Stimulated activated CD4-positive, alpha-beta T cell treated with anti-CD3 and anti-CD28 coated beads, Interleukin-4, amount 100 ng/mL, for 1 hour (primary cell): ENCODE data around the gene SLC45A1.

Experiments used
- DNase-seq: peaks from one replicate; pipeline ENCODE4 v3.0.0-alpha.2; 2020

SLC45A1 gene

GRCh38 chr1:8312235-8313218 is 5.4 kb upstream of the SLC45A1 start:
- DNase-seq: no peak

DNA sequence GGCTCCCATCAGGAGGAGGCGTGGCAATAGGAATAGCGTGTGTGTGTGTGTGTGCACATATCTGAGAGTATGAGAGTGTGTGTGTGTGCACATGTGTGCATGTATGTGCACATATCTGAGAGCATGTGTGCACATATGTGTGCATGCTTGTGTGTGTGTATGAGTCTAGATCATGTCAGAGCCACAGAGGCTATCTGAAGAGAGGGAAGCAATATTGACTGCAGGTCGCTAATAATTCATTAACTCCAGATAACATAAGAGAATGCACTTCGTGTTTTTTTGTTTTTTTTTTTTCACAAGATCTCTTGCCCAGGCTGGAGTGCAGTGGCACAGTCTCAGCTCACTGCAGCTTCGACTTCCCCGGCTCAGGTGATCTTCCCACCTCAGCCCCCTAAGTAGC is 4.7 kb upstream of the SLC45A1 start:
- no peak for DNase-seq

- DNase-seq: peak; percentile 34
Measured at GRCh38 chr1:8314346-8315280, 3.3 kb upstream of the SLC45A1 start.

DNA sequence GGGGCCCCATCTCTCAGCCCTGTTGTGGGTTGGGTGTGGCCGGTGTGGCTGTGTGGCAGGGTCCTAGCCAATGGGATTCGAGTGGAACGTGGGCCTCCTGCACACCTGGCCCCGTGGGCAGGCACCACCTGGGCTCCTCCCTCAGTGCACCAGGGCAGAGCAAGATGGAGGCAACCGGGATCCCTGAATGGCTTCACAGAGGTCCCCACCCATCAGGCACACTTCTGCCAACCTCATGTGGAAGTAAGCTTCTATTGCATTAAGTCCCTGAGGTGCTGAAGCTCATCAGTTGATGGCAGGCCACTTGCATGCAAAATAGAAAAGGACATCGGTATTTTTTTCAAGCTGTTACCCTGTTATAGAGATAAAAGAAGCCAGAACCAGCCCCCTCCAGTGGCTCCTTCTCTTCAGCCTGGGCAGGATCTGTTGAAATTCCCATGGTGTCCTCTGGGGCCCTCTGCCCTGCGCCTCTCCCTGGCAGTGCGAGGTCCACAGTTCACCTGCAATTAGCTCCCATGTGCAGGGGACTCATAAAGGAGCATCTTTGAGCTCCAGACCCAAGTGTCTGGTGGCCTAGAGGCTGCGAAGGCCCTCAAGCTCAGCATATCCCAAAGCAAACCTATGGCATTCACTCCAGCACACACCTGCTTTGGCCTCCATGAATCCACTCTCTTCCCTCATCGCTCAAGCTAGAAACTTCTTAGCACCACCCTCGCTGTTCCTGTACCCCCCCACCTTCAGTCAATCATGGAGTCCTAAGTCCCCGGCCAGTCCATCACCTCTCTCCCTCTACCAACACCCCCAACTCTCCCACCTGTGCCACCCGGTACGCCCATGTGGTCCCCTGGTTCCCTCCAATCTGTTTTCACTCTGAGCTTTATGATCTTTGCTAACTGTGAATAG is 2.1 kb upstream of the SLC45A1 start:
- DNase-seq: no peak

- DNase-seq: no peak
Measured at GRCh38 chr1:8318436-8318835, 522 bp downstream of the SLC45A1 start.

GRCh38 chr1:8321612-8322011 is 3.7 kb downstream of the SLC45A1 start:
- no peak for DNase-seq

- no peak for DNase-seq
Measured at GRCh38 chr1:8323706-8324105, 5.8 kb downstream of the SLC45A1 start.

GRCh38 chr1:8324176-8324810 is 6.4 kb downstream of the SLC45A1 start:
- DNase-seq: no peak

DNA sequence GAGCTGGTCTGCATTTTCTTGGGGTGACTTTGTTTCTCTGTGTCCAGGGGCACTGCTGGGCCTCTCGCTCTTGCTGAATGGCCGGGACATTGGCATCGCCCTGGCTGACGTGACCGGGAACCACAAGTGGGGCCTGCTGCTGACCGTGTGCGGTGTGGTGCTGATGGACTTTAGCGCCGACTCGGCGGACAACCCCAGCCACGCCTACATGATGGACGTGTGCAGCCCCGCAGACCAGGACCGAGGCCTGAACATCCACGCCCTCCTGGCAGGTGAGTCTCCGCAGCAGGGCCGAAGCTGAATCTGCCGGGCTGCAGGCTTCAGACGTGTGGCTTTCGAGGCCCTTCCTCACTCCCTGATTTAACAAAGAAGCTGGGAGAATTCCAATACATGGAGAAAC is 7.9 kb downstream of the SLC45A1 start:
- no peak for DNase-seq

DNA sequence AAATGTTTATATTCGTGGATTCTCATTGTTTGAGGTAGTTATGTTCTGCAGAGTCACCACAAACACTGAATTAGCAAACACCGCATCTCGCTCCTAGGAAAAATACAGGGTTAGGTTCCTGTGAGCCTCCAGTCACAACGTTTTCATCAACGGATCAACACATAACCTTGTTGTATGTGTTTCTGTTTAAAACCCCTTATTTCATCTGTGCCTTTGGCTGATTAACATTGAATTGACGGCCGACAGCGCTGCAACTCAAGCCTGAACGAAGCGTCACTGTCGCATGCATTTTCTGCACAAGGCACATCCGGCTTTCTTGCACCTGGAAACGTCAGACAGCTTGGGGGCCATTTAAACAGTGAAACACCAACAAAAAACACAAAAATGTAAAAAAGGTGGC is 8.4 kb downstream of the SLC45A1 start:
- no peak for DNase-seq

DNA sequence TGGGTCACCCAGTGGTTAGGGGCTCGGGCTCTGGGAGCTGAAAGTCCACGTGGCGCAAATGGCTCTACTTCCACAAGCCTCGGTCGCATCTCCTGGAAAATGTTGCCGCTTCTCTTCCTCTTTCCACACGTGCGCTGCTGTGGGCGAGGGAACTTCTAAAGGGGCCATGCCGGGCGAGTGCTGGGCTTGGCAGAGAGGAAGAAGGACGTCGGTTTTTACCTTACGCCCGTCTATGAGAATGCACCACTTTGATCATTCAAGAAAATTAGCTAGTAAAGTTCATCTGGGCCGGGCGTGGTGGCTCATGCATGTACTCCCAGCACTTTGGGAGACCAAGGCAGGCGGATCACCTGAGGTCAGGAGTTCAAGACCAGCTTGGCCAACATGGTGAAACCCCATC is 10.4 kb downstream of the SLC45A1 start:
- DNase-seq: no peak

GRCh38 chr1:8329439-8329838 is 11.5 kb downstream of the SLC45A1 start:
- DNase-seq: no peak

GRCh38 chr1:8329858-8330257 is 11.9 kb downstream of the SLC45A1 start:
- DNase-seq: no peak

DNA sequence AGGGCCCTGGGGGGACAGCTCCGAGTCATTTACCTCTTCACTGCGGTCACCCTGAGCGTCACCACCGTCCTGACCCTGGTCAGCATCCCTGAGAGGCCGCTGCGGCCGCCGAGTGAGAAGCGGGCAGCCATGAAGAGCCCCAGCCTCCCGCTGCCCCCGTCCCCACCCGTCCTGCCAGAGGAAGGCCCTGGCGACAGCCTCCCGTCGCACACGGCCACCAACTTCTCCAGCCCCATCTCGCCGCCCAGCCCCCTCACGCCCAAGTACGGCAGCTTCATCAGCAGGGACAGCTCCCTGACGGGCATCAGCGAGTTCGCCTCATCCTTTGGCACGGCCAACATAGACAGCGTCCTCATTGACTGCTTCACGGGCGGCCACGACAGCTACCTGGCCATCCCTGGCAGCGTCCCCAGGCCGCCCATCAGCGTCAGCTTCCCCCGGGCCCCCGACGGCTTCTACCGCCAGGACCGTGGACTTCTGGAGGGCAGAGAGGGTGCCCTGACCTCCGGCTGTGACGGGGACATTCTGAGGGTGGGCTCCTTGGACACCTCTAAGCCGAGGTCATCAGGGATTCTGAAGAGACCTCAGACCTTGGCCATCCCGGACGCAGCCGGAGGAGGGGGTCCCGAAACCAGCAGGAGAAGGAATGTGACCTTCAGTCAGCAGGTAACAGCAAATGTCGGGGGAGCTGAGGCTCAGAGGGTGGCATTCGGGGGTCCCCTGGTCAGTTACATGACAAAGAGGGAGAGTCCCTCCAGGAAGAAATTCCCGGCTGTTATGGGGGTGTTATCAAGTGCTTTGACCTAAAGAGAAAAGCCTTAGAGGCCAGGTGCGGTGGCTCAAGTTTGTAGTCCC is 12.6 kb downstream of the SLC45A1 start:
- no peak for DNase-seq

- no peak for DNase-seq
Measured at GRCh38 chr1:8332806-8333205, 14.9 kb downstream of the SLC45A1 start.

DNA sequence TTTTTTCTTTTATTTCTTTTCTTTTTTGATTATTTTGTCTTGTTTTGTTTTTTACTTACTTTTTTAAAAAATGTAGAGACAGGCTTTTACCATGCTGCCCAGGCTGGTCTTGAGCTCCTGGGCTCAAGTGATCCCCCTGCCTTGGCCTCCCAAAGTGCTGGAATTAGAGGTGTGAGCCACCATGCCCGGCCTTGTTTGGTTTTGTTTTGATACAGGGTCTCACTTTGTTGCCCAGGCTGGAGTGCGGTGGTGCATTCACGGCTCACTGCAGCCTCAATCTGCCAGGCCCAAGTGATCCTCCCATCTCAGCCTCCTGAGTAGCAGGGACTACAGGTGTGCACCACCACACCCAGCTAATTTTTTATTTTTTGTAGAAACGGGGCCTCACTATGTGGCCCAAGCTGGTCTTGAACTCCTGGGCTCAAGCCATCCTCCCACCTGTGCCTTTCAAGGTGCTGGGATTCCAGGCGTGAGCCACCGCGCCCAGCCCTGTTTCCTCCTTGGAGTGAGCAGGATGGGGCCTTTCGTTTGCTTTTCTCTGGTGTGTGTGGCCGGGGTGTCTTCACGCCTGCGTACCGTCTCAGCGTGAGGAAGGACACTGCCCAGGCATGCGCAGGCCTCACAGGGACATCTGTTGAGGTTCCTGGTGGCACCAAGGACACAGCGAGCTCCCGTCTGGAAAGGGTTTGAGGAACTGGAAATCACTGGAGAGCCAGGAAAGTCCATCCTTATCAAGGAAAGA is 15.5 kb downstream of the SLC45A1 start:
- no peak for DNase-seq

GRCh38 chr1:8334106-8334851 is 16.4 kb downstream of the SLC45A1 start:
- DNase-seq: no peak

GRCh38 chr1:8335246-8335645 is 17.3 kb downstream of the SLC45A1 start:
- DNase-seq: no peak

DNA sequence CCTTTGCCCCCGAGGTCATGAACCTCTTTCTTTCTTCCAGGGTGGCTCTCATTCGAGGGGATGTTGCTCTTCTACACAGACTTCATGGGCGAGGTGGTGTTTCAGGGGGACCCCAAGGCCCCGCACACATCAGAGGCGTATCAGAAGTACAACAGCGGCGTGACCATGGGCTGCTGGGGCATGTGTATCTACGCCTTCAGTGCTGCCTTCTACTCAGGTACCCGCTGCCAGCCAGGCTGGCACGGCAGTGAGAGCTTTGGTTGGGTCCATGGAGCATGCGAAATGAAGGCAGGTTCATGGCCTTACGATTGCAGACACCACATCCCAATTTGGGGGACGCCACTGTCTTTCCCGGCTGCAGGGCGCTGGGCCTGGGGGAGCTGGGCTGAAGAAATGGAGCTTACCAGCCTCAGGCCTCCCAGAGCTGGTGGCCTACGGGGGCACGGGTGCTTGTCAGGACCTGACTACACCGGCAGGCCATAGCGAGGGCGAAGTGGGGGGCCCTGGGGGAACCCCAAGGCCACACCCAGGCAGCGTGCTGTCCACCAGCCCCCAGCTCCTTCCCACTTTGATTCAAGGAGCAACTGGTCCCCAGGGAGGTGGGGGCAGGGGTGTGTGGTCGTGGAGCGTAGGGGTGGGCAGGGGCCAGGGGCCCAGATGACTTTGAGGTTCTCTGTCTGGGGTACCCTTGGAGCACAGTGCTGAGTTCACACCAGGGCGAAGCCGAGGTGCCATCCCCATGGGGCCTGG is 20.0 kb downstream of the SLC45A1 start:
- no peak for DNase-seq
